ENCODE results near the gene FAM13A.
A peak's percentile ranks its signal among the peaks of the same experiment; 100 is the strongest.

The FAM13A gene

GRCh38 chr4:88828842-88829571 is 228.0 kb downstream of the FAM13A start:
- DNase-seq = no peak

- no peak for DNase-seq
Measured at GRCh38 chr4:88827442-88827841, 229.5 kb downstream of the FAM13A start.

- DNase-seq = no peak
Measured at GRCh38 chr4:88826771-88827170, 230.2 kb downstream of the FAM13A start.

GRCh38 chr4:88825931-88826330 is 231.1 kb downstream of the FAM13A start:
- no peak for DNase-seq

GRCh38 chr4:88823058-88823919 is 233.7 kb downstream of the FAM13A start:
- peak; percentile 90 for DNase-seq

GRCh38 chr4:88822034-88822789 is 234.8 kb downstream of the FAM13A start:
- DNase-seq = no peak

GRCh38 chr4:88821522-88821921 is 235.5 kb downstream of the FAM13A start:
- no peak for DNase-seq

- DNase-seq = peak; percentile 31
Measured at GRCh38 chr4:88820698-88821415, 236.1 kb downstream of the FAM13A start.

GRCh38 chr4:88819818-88820697 is 236.9 kb downstream of the FAM13A start:
- DNase-seq = peak; percentile 23

- peak; percentile 51 for DNase-seq
Measured at GRCh38 chr4:88818631-88819470, 238.1 kb downstream of the FAM13A start.

GRCh38 chr4:88817740-88818139 is 239.2 kb downstream of the FAM13A start:
- no peak for DNase-seq

- DNase-seq = no peak
Measured at GRCh38 chr4:88816360-88816759, 240.6 kb downstream of the FAM13A start.

GRCh38 chr4:88814043-88814617 is 242.9 kb downstream of the FAM13A start:
- no peak for DNase-seq

GRCh38 chr4:88813013-88813412 is 244.0 kb downstream of the FAM13A start:
- DNase-seq = no peak

- peak; percentile 33 for DNase-seq
Measured at GRCh38 chr4:88812420-88812819, 244.6 kb downstream of the FAM13A start.

GRCh38 chr4:88811904-88812303 is 245.1 kb downstream of the FAM13A start:
- DNase-seq = no peak

- DNase-seq = no peak
Measured at GRCh38 chr4:88810325-88810724, 246.7 kb downstream of the FAM13A start.

GRCh38 chr4:88809576-88810219 is 247.3 kb downstream of the FAM13A start:
- no peak for DNase-seq

GRCh38 chr4:88809101-88809500 is 247.9 kb downstream of the FAM13A start:
- no peak for DNase-seq

GRCh38 chr4:88807499-88807898 is 249.5 kb downstream of the FAM13A start:
- DNase-seq = no peak

All from NCI-H2029 (cell line).